Measurements from ENCODE around the gene PDIA5.

DNA sequence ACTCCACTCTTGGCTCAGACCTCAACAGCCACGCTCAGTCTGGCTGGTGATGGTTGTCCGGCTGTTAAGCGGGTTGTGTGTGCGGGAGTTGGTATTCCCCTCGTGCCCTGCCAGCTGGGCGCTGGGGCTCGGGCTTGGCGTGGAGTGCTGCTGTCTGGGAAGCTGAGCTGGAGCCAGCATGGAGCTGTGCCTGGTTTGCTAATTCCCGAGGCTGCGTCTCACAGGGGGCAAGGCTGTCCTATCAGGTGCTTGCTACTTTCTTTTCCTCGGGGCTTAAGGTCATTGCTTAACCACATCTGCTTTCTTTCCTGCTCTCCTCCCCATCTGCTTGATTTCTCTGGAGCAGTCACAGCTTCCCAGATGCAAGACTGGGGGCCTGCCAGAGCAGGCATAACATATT, 29.9 kb downstream of the PDIA5 start:
- TF ChIP-seq POLR2A (IDR thresholded peaks at IDR 0.05): no peak
- TF ChIP-seq, protein P1, sequence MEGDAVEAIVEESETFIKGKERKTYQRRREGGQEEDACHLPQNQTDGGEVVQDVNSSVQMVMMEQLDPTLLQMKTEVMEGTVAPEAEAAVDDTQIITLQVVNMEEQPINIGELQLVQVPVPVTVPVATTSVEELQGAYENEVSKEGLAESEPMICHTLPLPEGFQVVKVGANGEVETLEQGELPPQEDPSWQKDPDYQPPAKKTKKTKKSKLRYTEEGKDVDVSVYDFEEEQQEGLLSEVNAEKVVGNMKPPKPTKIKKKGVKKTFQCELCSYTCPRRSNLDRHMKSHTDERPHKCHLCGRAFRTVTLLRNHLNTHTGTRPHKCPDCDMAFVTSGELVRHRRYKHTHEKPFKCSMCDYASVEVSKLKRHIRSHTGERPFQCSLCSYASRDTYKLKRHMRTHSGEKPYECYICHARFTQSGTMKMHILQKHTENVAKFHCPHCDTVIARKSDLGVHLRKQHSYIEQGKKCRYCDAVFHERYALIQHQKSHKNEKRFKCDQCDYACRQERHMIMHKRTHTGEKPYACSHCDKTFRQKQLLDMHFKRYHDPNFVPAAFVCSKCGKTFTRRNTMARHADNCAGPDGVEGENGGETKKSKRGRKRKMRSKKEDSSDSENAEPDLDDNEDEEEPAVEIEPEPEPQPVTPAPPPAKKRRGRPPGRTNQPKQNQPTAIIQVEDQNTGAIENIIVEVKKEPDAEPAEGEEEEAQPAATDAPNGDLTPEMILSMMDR (IDR thresholded peaks at IDR 0.05): no peak

Data from heart left ventricle (tissue), 13 donors.